ENCODE results near the gene SHLD1.

SHLD1 gene

DNA sequence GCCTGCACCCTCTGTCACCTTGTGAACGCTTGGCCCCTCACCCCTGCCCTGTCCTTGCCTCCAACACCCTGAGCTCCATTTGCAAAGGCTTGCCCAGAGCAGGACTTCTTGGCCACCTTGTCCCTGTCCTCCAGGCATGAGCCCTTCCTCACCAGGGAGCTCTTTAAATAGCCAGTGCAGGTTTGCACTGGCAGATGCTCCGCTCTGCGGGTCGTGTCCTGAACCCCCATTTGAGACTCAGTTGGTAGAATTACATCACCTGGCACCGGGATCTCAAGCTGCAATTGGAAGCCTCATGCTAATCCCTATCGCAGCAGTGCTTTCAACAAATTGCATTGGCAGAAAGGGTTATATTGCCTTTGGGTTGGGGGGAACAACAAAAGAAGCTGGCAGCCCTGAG lies 114.2 kb downstream of the SHLD1 start:
- no peaks in the 10 kb centered on the region for H3K4me1 ChIP-seq (ENCODE audit: insufficient read depth, low read length)
- ATAC-seq (ENCODE audit: insufficient read depth, low read depth) = no peak
- H3K27me3 ChIP-seq (ENCODE audit: insufficient read depth, low read length, poor library complexity) = no peaks in the 10 kb centered on the region
- H3K9me3 ChIP-seq (ENCODE audit: insufficient read depth, low read length, severe bottlenecking) = no peaks in the 10 kb centered on the region
- H3K79me2 ChIP-seq (ENCODE audit: insufficient read depth, low read length) = no peaks in the 10 kb centered on the region
- H3K27ac ChIP-seq (ENCODE audit: low read length) = no peak overlapping the region
- H4K20me1 ChIP-seq (ENCODE audit: insufficient read depth, low read length) = no peaks in the 10 kb centered on the region
- no peak for DNase-seq
- TF ChIP-seq EZH2 (IDR thresholded peaks at IDR 0.05; ENCODE audit: borderline replicate concordance, low read depth, low read length, severe bottlenecking) = no peak
- TF ChIP-seq, protein P1, sequence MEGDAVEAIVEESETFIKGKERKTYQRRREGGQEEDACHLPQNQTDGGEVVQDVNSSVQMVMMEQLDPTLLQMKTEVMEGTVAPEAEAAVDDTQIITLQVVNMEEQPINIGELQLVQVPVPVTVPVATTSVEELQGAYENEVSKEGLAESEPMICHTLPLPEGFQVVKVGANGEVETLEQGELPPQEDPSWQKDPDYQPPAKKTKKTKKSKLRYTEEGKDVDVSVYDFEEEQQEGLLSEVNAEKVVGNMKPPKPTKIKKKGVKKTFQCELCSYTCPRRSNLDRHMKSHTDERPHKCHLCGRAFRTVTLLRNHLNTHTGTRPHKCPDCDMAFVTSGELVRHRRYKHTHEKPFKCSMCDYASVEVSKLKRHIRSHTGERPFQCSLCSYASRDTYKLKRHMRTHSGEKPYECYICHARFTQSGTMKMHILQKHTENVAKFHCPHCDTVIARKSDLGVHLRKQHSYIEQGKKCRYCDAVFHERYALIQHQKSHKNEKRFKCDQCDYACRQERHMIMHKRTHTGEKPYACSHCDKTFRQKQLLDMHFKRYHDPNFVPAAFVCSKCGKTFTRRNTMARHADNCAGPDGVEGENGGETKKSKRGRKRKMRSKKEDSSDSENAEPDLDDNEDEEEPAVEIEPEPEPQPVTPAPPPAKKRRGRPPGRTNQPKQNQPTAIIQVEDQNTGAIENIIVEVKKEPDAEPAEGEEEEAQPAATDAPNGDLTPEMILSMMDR (IDR thresholded peaks at IDR 0.05; ENCODE audit: borderline replicate concordance, extremely low read depth, low read length, poor library complexity, severe bottlenecking) = no peak
- no peak overlapping the region for H3K4me3 ChIP-seq (ENCODE audit: low read depth in 1 of 2, low read length in 2 of 2)
- no peak overlapping the region for H3K9ac ChIP-seq (ENCODE audit: low read depth, low read length)
- H2AFZ ChIP-seq (ENCODE audit: low read depth, low read length) = no peak overlapping the region
- peaks cover 6% of the 10 kb centered on the region for H3K36me3 ChIP-seq (ENCODE audit: insufficient read depth, low read length)
- H3K4me2 ChIP-seq (ENCODE audit: insufficient read depth, low read length) = no peak overlapping the region

DNA sequence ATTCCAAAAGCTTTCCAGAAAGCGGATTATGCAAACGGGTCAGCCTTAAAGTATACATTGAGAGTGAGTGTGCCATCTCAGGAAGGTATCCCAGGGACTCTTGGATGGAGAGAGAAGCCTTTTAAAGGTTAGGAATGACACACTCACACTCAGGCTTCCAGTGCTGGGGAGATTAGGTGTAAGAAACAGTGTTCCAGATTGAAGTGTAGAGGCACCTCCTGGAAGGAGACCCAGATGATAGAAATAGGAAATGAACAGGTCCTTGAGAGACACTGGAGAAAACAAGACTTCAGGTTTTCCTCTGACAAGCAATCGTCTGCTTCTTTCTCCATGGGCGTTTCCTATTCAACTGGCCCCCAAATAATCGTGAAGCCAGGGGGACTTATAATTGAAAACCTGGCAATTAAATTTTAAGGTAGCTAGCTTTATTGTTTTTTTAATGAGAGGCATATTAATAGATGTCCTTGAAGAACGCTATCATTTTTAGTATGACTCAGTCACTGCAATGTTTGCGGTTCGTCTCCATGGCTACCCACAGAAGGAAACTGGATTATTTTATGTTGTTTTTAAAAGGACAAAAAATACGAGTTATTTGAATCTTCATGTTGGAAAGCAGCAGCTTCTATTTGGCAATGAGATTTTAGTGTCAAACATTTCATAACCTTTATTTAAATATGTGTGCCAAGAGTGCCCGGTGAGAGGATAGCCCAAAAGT lies 114.8 kb downstream of the SHLD1 start:
- H3K79me2 ChIP-seq (ENCODE audit: insufficient read depth, low read length) = no peaks in the 10 kb centered on the region
- H2AFZ ChIP-seq (ENCODE audit: low read depth, low read length) = no peak overlapping the region
- H3K4me2 ChIP-seq (ENCODE audit: insufficient read depth, low read length) = no peak overlapping the region
- no peaks in the 10 kb centered on the region for H3K4me1 ChIP-seq (ENCODE audit: insufficient read depth, low read length)
- ATAC-seq (ENCODE audit: insufficient read depth, low read depth) (no peak), DNase-seq (no peak)
- no peak for TF ChIP-seq EZH2 (IDR thresholded peaks at IDR 0.05; ENCODE audit: borderline replicate concordance, low read depth, low read length, severe bottlenecking)
- TF ChIP-seq, protein P1 (IDR thresholded peaks at IDR 0.05; ENCODE audit: borderline replicate concordance, extremely low read depth, low read length, poor library complexity, severe bottlenecking) = no peak
- peaks cover 6% of the 10 kb centered on the region for H3K36me3 ChIP-seq (ENCODE audit: insufficient read depth, low read length)
- no peak overlapping the region for H3K4me3 ChIP-seq (ENCODE audit: low read depth in 1 of 2, low read length in 2 of 2)
- no peaks in the 10 kb centered on the region for H3K27me3 ChIP-seq (ENCODE audit: insufficient read depth, low read length, poor library complexity)
- no peak overlapping the region for H3K9ac ChIP-seq (ENCODE audit: low read depth, low read length)
- no peaks in the 10 kb centered on the region for H4K20me1 ChIP-seq (ENCODE audit: insufficient read depth, low read length)
- H3K27ac ChIP-seq (ENCODE audit: low read length) = no peak overlapping the region
- no peaks in the 10 kb centered on the region for H3K9me3 ChIP-seq (ENCODE audit: insufficient read depth, low read length, severe bottlenecking)

DNA sequence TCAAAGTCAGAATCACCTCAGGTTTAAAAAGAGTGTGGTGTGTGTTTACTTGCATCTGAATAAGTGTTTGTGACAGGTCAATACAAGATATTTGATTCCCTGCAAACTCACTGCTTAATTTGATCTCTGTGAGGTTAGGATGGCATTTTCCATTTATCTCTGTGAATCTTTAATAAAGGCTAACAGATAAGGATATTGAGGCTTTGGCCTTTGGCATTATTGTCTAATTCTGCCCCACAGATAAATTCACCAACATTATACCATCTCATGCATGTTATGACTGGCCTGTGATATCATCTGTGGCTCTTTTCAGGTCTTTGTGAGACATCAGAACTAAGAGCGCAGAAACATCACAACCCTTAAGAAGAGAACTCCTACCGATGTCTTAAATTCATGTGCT lies 115.4 kb downstream of the SHLD1 start:
- no peak for DNase-seq
- no peak for TF ChIP-seq EZH2 (IDR thresholded peaks at IDR 0.05; ENCODE audit: borderline replicate concordance, low read depth, low read length, severe bottlenecking)
- TF ChIP-seq, protein P1 (IDR thresholded peaks at IDR 0.05; ENCODE audit: borderline replicate concordance, extremely low read depth, low read length, poor library complexity, severe bottlenecking) = no peak
- Histone ChIP-seq H3K27ac (ENCODE audit: low read length) (no peak overlapping the region), H3K9me3 (ENCODE audit: insufficient read depth, low read length, severe bottlenecking) (no peaks in the 10 kb centered on the region), H2AFZ (ENCODE audit: low read depth, low read length) (no peak overlapping the region), H3K9ac (ENCODE audit: low read depth, low read length) (no peak overlapping the region), H3K4me3 (ENCODE audit: low read depth in 1 of 2, low read length in 2 of 2) (no peak overlapping the region), H3K4me2 (ENCODE audit: insufficient read depth, low read length) (no peak overlapping the region), H3K36me3 (ENCODE audit: insufficient read depth, low read length) (peaks cover 6% of the 10 kb centered on the region), H3K4me1 (ENCODE audit: insufficient read depth, low read length) (no peaks in the 10 kb centered on the region), H3K79me2 (ENCODE audit: insufficient read depth, low read length) (no peaks in the 10 kb centered on the region), H3K27me3 (ENCODE audit: insufficient read depth, low read length, poor library complexity) (no peaks in the 10 kb centered on the region), H4K20me1 (ENCODE audit: insufficient read depth, low read length) (no peaks in the 10 kb centered on the region)
- no peak for ATAC-seq (ENCODE audit: insufficient read depth, low read depth)

Measured in DND-41 (cell line).